Activated CD8-positive, alpha-beta memory T cell treated with anti-CD3 and anti-CD28 coated beads for 24 hours (primary cell): Measurements from ENCODE around the gene EDEM3.

ENCODE experiments used
- DNase-seq: peaks from one replicate; pipeline ENCODE4 v3.0.0-alpha.2; 2020

Gene EDEM3

DNA sequence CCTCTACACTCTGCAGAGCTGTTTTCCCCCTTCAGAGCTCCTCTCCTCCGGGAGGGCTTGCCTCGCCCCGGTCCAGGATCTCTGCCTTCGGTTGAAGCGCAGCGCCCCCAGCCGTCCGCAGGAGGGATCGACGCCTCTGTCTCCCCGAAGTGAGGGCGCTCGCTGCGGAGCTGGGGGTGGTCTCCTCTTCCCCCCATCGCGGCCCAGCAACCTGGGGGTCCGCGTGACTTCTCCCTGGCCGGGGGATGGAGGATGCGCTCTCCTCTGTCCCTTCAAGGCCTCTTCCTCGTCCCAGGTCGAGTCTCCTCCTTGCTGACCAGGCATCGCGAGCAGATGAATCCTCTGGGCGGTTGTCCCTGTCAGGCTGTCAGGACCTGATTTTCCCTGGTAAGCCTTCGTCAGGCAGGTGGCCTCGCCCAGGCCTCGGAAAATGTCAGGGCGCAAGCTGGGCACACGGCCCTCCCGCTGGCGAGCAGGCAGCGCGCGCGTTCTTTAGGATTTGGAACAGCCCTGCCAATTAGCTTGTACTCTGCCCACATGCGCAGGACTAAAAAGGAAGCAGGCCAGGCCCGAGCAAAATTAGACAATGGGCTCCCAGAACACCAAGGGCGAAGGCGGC, 90.5 kb downstream of the EDEM3 start:
- DNase-seq: peak; percentile 64

DNA sequence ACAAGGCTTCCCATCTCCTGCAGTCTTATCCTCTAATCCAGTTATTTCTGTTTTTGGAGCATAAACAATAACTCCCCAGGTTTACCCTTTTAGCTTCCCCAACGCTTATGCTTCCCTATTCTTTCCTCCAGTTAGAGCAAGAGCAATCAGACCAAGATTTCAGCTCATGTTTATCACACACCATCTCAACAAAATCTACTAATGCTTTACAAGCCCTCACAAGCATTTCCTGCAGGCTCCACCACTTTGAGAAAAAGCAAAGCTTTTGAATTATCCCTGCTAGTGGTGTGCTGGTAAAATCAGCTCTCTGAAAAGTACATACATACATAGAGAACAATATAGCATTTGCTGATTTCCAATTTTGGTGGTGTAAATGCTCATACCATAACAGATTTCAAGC, 92.9 kb downstream of the EDEM3 start:
- no peak for DNase-seq

DNA sequence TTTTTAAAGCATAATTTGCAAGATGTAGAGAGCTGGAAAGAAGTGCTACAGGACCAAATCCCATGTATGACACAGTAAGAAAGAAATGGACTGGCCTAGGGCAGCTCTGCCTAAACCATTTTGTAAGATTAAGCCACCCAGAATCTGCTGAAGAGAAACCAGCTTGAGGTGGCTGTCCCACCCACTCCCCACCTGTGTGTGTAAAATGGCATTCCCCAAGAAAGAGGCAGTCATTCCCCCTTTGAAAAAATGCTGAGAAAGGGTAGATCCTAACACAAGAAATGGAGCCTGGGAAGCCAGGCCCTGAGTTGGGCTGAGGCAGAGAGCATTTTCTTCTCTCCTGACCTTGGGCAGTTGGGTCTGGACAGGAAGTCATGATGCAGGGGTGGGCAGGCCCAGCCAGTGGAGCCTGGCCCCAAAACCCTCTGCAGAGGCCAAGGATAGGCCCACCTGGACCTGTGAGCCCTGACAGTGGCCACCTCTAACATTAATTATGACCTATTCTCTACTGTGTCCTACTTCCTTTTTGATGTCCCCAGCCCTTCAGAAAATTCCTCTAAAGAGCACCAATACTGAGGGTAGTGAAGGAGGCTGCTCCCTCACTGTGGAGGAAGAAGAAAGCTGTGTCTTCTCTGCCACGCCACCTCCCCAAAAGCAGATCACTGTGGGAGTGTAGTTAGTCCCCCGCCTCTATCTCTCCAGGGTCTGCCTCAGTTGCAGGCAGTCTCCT, 94.0 kb downstream of the EDEM3 start:
- DNase-seq: no peak

DNA sequence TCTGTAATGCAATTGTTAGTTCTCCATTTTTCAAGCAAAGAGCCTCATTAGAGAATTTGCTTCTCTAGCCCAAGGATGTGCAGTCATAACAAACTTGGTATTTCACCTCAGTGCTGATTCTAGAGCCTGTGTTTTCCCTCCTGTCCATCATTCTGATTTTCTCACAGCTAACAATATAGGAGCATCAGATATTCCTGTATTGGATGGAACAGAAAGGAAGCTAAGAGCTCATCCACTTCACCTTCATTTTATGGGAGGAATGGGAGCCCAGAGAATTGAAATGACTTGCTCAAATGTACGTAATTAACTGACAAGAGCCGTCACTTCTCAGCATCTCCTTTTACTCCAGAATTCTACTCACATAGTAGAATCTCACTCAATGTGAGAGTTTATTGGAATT, 96.6 kb downstream of the EDEM3 start:
- DNase-seq: no peak

DNA sequence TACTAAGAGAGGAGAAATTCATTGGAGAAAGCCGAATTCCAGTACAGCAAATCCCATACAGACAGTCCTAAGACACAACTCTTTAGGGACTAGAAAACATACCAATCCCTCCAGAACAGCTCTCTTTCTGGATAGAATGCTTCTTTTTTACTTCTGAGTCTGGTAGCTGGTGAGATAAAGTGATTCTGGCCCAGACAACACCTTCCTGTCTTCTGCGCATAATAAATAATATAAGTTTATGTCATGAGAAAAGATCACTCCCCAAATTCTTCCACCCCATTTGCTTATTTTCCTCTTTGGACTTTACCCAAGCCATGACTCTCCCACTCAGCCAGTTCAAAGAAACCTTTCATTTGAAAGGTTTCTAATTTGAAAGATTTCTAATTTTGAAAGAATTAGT, 98.4 kb downstream of the EDEM3 start:
- DNase-seq: no peak

DNA sequence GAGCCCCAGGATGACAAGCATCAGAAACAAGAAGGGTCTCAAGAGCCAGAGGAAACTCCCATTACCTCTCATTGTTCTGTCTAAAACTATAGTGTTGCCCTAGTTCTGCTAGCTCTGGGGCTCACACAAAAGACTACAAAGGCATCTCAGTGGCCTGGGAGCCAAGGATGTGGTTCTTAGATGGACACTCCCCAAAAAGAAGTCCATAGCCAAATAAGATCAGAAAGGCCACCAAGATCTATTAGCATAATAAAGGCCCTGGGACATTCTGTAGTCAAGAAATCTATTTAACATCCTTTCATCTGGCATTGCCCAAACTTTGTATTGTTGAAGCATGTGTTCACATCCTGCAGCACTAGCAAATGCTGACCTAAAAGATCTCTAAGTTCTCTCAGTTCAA, 99.5 kb downstream of the EDEM3 start:
- no peak for DNase-seq

DNA sequence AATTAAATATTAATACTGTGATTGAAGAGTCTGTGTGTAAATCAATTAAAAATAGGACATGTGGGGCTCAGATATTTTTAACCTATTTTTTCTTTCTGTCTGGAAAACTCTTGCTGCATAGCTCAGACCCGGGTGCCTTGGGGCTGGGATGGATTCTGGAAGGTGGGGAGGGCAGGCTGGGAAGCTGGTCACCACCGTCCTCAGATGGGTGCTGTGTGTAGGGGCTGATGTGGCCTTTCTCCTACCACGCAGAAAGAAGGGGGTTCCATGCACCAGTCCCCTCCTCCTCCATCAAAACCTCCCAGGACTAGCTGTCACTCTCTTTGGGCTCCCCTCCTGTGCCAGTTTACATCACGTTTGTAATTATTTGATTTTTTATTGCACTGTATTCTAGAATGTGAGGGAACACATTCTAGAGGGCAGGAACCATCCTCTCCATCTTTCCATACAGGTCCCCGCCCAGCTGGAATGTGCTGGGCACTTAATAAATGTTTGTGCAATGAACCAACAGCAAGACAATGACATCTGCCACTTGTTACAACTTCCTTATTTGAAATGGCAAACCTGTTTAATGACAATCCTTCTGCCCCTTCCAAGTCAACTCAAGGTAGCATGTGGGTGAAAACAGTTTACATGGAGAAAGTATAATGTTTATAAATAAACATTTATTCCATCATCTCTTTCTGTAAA, 104.3 kb downstream of the EDEM3 start:
- no peak for DNase-seq

DNA sequence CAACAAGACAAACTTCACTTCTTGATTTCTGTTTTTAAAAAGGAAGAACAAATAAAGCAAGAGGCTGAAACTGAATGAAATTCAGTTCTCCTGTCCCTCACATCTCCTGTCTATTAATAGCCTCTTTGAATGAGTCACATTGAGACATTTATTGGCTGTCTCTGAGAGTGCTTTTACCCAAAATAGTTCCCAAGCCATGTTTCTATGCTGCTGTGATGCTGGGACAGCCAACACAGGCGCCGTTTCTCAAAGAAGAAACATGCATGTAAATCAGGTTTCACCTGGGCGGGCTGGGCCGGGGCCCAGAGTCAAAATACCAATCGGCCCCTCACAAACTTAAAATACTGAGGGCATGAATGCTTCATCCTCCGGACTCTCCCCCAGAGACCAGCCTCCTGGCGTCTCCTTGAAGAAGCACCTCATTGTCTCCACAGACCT, 105.2 kb downstream of the EDEM3 start:
- no peak for DNase-seq

DNA sequence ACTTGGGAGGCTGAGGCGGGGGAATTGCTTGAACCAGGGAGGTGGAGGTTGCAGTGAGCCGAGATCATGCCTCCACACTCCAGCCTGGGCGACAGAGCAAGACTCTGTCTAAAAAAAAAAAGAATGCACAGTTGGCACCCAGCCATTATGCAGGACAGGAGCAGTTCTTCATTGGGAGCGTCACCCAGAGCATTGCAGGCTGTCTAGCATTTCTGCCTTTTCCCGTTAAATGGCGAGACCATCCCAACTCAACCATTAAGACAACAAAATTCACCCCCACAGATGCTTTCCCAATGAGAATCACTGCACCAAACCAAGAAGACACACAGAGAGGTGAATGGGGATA, 105.8 kb downstream of the EDEM3 start:
- DNase-seq: no peak

DNA sequence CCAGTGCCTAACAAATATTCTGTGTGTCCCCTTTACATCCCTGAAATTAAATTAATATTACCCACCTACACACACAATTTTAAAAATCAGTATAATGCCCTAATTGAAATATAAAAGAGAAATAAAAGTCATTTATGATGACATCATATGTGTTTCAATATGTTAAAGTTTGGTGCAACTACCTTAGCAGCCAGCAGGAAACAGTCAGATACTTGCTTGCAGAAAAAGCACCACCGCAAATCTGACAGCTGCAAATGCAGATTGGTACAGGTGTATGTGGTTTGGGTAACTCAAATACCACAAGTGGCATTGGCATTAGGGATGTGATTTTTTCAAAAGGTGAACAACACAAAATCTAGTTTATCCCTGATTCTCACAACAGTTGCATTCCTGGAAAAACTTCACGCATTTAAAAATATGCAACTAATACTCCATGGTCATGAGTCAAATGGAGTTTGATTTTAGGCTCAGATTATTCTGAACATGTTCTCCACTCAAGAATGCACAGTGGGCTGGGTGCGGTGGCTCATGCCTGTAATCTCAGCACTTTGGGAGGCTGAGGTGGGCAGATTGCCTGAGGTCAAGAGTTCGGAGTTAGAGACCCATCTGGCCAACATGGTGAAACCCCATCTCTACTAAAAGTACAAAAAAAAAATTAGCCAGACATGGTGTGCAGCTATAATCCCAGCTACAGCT, 106.3 kb downstream of the EDEM3 start:
- DNase-seq: no peak

DNA sequence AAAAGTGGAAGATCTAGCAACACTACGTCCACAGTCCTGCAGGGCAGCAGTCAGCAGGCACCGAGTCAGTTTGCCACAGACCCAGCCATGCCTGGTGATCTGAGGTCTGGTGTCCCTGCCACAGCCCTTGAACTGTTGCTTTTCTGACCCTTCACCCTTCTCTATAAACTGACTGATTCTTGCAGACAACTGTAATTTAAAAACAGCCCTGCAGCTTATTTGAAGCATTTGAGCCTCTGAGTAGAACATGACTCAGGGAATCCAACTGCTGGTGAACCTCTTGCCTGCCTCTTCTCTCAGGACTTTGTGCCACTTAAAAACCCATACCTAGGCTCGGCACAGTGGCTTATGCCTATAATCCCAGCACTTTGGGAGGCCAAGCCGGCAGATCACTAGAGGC, 107.2 kb downstream of the EDEM3 start:
- DNase-seq: no peak

DNA sequence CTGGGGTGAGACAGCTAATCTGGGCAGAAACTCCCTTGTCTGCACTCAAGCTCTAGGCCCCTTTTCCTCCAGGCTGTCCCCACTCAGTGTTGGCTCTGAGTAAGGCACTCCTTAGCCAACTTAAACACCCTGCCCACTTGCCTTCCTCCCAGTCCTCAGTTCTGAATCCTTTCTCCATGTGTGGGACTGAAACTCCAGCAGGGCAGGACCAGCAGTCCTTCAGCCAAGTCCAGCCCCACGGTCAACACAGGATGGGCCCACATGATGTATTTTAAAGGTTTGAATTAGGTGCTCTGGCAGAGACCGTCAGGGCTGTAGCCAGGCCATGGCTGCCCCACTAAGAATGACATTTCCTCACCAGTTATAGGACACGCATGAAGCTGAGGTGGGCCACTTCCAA, 107.8 kb downstream of the EDEM3 start:
- DNase-seq: no peak

DNA sequence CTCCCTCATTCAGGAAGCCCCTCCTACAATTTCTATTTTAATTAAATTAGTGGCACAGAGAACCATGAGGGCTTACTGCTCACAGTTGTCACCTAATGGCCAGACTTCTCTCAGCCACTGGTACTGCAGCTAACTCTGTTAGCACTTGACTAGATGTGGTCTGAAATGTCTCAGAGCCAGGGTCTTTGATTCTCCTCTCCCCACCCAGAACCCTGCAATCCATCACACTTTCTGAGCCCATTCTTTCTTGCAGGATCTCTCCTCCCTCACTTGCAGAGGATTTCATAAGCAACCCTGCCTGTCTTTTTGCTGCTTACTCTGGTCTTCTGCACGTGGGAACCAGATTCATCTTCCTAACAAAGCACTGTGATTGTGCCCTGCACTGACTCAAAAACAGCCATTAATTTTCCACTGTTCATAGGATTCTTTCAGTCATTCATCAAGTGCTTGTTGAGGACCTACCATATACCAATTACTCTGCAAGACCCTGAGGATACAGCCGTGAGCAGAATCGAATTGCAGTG, 108.4 kb downstream of the EDEM3 start:
- no peak for DNase-seq

DNA sequence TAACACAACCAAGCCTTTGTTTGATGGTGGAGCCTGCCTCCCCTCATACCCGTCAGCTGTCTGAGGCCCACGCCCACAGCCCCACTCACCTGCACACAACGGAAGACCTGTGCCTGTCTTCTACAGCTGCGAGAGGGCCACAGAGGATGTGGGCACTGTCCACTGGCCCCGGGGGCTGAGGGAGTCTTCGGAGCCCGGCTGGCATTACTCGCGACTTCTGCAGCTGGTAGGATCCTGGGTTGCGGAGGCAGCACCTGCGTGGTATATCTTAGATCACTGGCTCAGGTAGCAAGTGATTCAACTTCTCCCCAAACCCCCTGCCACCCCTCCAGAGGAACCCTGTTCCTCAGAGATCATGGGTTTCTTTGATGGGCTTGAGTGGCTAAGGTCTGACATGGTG, 109.9 kb downstream of the EDEM3 start:
- DNase-seq: no peak

DNA sequence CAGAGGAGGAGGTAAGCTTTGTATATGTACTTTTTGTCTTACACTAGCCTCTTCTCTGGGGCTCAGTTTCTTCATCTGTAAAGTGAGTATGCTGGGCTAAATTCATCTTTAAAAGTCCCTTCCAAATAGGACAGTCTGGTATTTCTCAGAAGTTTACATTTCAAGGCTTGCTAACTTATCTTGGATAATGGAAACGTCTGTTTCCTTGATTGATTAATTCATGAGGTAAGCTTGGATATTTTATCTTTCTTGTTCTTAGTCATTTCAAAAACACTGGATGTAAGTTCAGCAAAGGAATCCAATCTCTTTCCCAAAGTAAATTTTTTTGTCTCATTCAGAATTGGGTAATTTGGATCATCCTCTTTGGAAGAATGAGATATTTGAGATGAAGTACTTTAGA, 111.0 kb downstream of the EDEM3 start:
- DNase-seq: no peak

DNA sequence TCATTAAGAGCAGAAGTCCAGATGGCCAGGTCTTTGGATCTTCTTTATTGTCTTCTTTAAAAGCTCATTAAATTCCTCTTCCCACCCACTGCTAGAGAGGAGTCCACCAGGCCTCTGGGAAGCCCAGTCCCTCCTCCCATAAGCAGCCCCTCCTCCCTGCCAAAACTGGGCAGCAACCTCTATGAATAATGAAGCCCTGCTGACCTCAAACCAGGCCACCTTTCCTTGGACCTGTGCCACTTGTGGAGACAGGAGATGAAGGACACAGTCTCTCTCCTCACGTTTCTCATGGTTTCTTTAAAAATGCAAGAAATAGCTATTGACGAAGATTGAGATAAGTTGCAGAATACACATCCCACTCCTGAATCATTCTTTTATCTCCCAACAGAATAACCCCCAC, 112.8 kb downstream of the EDEM3 start:
- DNase-seq: no peak

DNA sequence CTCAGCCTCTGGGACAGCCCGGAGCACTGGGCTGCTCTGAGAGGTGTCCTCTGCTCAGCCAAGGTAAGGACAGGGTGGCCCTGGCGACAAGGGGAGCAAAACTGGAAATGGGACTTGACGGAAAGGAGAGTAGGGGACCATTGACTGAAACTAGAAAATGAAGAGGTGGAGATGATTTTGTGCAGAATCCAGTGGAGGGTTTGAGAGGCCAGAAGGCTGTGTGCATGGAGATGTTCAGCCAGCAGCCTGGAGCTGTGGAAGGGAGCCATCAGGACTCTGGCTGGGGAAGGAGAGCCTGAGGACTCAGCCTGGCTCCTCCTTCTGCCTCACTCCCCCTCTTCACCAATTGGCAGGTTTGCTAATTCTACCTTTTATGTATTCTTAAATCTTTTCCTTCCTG, 114.2 kb downstream of the EDEM3 start:
- DNase-seq: no peak
